Ishikawa (cell line): ENCODE measurements around the gene RPL12.

ENCODE experiments used
- CEBPB ChIP-seq: IDR thresholded peaks from 2 replicates; pipeline ENCODE4 v1.6.1; 2012
- CREB1 ChIP-seq: IDR thresholded peaks from 2 replicates; pipeline ENCODE4 v1.6.1; 2012; ENCODE audit warnings: low read depth
- EGR1 ChIP-seq: IDR thresholded peaks from 2 replicates; pipeline ENCODE4 v1.6.1; 2012
- EP300 ChIP-seq: IDR thresholded peaks from 2 replicates; pipeline ENCODE4 v1.6.1; 2012; ENCODE audit warnings: borderline replicate concordance
- FOXM1 ChIP-seq: IDR thresholded peaks from 2 replicates; pipeline ENCODE4 v1.6.1; 2012; ENCODE audit warnings: low read depth, borderline replicate concordance
- NFIC ChIP-seq: IDR thresholded peaks from 2 replicates; pipeline ENCODE4 v1.6.1; 2012
- RAD21 ChIP-seq: IDR thresholded peaks from 2 replicates; pipeline ENCODE4 v1.6.1; 2012; ENCODE audit warnings: low read depth
- TAF1 ChIP-seq: IDR thresholded peaks from 2 replicates; pipeline ENCODE4 v1.6.1; 2012; ENCODE audit warnings: low read depth, mild to moderate bottlenecking
- TCF12 ChIP-seq: IDR thresholded peaks from 2 replicates; pipeline ENCODE4 v1.6.1; 2012; ENCODE audit warnings: low read depth
- TEAD4 ChIP-seq: IDR thresholded peaks from 2 replicates; pipeline ENCODE4 v1.6.1; 2012
- YY1 ChIP-seq: IDR thresholded peaks from 2 replicates; pipeline ENCODE4 v1.6.1; 2012; ENCODE audit warnings: low read depth
- ZBTB7A ChIP-seq: IDR thresholded peaks from 2 replicates; pipeline ENCODE4 v1.6.1; 2012; ENCODE audit warnings: low read depth
- TF ChIP-seq, protein P1 (sequence below): IDR thresholded peaks from 2 replicates; pipeline ENCODE4 v1.6.1; 2012
- TF ChIP-seq, protein P2 (sequence below): IDR thresholded peaks from 2 replicates; pipeline ENCODE4 v1.6.1; 2012
- TF ChIP-seq, protein P3 (sequence below): IDR thresholded peaks from 2 replicates; pipeline ENCODE4 v1.6.1; 2012; ENCODE audit warnings: low read depth, mild to moderate bottlenecking

RPL12 gene

DNA sequence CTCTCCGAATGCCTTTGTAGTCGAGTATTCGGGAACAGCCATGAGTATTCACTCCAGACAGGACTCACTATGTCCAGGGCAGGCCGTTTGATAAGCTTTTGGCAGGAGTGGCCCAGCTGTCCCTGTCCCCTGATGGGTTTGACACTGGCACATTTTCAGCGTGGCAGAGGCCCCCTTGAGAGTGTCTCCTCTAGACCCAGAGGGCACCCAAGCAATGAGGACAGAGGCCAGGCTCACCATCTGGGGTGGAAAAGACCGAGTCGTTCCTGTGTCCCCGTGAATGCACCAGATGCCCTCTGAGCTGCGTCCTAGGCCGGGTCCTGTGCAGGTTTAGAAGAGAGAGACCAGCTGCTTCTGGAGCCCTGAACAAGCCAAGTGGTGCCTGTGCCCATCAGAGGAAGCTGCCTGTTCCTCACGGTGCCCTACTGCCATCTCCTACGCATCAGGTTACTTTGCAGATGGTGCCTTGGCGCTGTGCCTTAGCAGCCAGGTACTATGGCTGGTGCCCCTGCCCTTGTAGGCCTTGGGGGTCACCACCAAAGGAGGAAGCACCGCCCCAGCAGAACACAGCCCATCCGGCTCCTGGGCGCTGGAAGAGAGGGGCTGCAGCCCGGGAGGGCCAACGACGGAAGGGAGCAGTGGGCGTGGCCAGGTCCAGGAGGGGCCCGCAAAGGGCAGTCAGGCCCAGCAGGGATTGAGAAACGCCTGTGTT is 42.5 kb upstream of the RPL12 start:
- no peak for TF ChIP-seq NFIC
- TF ChIP-seq, protein P1, sequence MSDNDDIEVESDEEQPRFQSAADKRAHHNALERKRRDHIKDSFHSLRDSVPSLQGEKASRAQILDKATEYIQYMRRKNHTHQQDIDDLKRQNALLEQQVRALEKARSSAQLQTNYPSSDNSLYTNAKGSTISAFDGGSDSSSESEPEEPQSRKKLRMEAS: no peak
- TF ChIP-seq, protein P2, sequence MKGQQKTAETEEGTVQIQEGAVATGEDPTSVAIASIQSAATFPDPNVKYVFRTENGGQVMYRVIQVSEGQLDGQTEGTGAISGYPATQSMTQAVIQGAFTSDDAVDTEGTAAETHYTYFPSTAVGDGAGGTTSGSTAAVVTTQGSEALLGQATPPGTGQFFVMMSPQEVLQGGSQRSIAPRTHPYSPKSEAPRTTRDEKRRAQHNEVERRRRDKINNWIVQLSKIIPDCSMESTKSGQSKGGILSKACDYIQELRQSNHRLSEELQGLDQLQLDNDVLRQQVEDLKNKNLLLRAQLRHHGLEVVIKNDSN: no peak
- TF ChIP-seq, protein P3, sequence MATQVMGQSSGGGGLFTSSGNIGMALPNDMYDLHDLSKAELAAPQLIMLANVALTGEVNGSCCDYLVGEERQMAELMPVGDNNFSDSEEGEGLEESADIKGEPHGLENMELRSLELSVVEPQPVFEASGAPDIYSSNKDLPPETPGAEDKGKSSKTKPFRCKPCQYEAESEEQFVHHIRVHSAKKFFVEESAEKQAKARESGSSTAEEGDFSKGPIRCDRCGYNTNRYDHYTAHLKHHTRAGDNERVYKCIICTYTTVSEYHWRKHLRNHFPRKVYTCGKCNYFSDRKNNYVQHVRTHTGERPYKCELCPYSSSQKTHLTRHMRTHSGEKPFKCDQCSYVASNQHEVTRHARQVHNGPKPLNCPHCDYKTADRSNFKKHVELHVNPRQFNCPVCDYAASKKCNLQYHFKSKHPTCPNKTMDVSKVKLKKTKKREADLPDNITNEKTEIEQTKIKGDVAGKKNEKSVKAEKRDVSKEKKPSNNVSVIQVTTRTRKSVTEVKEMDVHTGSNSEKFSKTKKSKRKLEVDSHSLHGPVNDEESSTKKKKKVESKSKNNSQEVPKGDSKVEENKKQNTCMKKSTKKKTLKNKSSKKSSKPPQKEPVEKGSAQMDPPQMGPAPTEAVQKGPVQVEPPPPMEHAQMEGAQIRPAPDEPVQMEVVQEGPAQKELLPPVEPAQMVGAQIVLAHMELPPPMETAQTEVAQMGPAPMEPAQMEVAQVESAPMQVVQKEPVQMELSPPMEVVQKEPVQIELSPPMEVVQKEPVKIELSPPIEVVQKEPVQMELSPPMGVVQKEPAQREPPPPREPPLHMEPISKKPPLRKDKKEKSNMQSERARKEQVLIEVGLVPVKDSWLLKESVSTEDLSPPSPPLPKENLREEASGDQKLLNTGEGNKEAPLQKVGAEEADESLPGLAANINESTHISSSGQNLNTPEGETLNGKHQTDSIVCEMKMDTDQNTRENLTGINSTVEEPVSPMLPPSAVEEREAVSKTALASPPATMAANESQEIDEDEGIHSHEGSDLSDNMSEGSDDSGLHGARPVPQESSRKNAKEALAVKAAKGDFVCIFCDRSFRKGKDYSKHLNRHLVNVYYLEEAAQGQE: no peak

DNA sequence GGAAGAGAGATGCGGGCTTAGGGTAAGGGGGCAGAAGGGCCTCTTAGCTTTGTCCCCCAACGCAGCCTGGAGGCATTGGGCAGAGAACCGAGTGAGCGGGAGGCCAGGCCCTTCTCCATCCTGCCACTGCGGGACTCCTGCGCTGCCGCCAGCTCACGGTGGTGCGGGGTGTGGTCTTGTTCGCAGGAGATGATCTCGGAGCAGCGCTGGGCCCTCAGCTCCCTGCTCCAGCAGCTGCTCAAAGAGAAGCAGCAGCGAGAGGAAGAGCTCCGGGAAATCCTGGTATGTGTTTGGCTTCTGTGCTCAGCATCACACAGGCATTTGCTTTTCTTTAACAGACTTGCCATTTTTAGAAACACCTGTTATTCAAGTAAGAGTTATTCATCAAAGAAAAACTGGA is 41.4 kb upstream of the RPL12 start:
- TF ChIP-seq TAF1: no peak

DNA sequence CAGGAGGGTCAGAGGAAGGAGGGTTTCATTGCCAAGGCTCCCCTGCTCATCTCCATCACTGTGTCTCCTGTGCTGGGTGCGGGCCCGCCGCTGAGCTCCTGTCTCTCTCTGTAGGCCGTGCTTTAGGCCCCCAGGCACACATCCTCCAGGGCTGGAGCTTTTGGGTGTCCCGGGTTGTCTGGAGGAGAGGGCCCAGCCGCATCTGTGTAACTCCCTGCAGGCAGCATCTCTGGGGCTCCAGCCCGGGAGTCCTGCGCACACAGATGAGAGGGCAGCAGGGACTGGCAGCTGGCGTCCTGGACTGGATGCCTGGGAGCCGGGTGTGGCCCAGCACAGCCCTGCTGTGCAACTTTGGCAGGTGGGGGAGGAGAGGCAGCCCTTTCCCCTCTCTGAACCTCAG is 40.3 kb upstream of the RPL12 start:
- TF ChIP-seq CEBPB (no peak), RAD21 (no peak)

DNA sequence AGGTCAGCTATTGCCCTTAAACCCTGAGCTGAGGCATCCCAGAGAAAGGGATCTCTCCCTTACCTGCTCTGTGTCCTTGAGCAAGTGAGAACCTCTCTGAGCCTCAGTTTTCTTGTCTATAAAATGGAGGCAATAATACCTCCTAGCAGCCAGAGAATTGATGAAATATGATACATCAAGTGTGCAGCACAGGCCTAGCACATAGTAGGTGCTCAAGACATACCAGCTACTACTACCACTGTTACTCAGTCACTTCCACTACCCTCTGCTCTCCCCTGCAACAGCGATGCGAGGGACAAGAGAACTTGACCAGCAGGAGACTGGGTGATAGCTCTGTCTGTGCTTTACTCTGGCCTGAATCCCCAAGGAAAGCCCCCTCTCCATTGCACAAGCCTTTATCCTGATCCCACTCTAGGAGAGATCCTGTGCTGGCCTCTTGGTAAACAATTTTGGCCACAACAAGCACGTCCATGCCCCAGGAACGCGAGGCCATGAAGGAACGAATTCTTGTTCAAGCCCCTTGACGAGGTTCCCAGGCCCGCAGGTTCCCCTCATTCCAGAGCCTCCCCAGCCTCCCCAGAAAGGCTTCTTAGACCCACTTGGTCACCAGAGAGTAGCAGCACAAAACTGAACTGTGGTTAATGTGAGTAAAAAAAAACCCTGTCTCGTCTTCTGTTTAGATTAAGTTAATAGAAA is 39.5 kb upstream of the RPL12 start:
- TF ChIP-seq EGR1: no peak
- no peak for TF ChIP-seq ZBTB7A
- TF ChIP-seq, protein P3: no peak
- no peak for TF ChIP-seq TCF12
- no peak for TF ChIP-seq TAF1
- no peak for TF ChIP-seq CEBPB
- TF ChIP-seq TEAD4: no peak
- TF ChIP-seq FOXM1: no peak
- no peak for TF ChIP-seq NFIC
- TF ChIP-seq CREB1: no peak
- TF ChIP-seq, protein P1: no peak

DNA sequence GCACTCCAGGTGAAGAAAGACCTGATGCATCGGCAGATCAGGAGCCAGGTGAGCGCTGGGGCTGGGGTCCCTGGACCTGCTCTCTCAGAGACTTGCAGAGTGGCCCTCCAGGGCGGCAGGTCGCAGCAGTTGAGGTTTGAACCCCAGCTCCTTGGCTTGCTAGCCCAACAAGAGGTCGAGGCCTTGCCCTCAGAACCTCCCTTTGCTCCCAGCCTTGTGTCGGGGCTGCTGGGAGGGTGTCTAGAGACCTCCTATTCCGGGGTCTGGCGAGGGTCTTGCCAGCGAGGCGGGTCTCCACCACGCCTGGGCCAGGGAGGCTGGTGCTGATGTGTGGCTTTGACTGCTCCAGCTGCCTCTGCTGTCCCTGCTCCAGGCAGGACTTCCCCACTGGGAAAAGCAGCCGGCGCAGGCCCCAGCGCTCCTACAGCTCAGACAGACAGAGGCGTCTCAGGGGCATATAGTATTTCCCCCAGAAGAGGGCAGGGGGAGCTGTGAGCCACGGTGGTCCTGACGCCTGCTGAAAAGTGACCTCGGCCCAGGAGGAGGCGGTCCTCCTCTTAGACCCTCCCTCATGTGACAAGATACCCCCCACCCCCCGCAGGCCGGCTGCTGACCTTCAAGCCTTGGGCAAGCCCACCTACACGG is 38.4 kb upstream of the RPL12 start:
- no peak for TF ChIP-seq TCF12
- no peak for TF ChIP-seq FOXM1
- no peak for TF ChIP-seq TEAD4
- TF ChIP-seq, protein P1: no peak
- TF ChIP-seq CREB1: no peak
- TF ChIP-seq TAF1: no peak
- no peak for TF ChIP-seq YY1
- no peak for TF ChIP-seq CEBPB
- no peak for TF ChIP-seq RAD21
- TF ChIP-seq, protein P3: no peak
- TF ChIP-seq ZBTB7A: no peak
- TF ChIP-seq NFIC: no peak
- TF ChIP-seq EGR1: no peak
- TF ChIP-seq EP300: no peak
- TF ChIP-seq, protein P2: no peak
